Measurements from ENCODE around the gene ORAI1.

DNA sequence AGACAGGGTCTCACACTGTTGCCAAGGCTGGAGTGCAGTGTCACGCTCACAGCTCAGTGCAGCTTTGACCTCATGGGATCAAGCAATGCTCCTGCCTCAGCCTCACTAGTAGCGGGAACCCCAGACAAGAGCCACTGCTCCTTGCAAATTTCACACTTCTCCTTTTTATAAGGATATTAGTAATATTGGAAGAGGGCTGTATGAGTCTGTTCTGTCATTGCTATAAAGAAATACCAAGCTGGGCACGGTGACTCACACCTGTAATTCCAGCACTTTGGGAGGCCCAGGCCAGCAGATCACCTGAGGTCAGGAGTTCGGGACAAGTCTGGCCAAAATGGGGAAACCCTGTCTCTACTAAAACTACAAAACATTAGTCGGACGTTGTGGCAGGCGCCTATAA, 12.9 kb upstream of the ORAI1 start:
- TF ChIP-seq, protein P1, sequence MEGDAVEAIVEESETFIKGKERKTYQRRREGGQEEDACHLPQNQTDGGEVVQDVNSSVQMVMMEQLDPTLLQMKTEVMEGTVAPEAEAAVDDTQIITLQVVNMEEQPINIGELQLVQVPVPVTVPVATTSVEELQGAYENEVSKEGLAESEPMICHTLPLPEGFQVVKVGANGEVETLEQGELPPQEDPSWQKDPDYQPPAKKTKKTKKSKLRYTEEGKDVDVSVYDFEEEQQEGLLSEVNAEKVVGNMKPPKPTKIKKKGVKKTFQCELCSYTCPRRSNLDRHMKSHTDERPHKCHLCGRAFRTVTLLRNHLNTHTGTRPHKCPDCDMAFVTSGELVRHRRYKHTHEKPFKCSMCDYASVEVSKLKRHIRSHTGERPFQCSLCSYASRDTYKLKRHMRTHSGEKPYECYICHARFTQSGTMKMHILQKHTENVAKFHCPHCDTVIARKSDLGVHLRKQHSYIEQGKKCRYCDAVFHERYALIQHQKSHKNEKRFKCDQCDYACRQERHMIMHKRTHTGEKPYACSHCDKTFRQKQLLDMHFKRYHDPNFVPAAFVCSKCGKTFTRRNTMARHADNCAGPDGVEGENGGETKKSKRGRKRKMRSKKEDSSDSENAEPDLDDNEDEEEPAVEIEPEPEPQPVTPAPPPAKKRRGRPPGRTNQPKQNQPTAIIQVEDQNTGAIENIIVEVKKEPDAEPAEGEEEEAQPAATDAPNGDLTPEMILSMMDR (IDR thresholded peaks at IDR 0.05) = no peak
- TF ChIP-seq POLR2A (IDR thresholded peaks at IDR 0.05) = no peak
- no peak for TF ChIP-seq EP300 (IDR thresholded peaks at IDR 0.05)

All from ovary (tissue), 3 donors.